Lower leg skin (tissue), 3 donors: ENCODE data around the gene HOMER1.

ENCODE experiments used
- CTCF ChIP-seq, 3 donors: fragments of 450-650 bp; IDR thresholded peaks; one replicate each; pipeline ENCODE4 v1.5.1; 2016; ENCODE audit warnings: antibody characterized with exemption in 3 of 3, mild to moderate bottlenecking in 3 of 3, moderate library complexity in 2 of 3
- POLR2A ChIP-seq, 2 donors: fragments of 450-650 bp; IDR thresholded peaks; one replicate each; pipeline ENCODE4 v1.6.1; 2016 to 2017; ENCODE audit warnings: antibody characterized with exemption in 2 of 2, mild to moderate bottlenecking in 1 of 2, moderate library complexity in 1 of 2

GRCh38 chr5:79416499-79416898 lies 97.4 kb downstream of the HOMER1 start:
- TF ChIP-seq CTCF (IDR thresholded peaks at IDR 0.05) (no peak), POLR2A (IDR thresholded peaks at IDR 0.05) (no peak)
